Astrocyte (in vitro differentiated cells and primary cell): Measurements from ENCODE around the gene FAM110D. TPM values are rescaled to one million over a fixed set of nuclear protein-coding genes. Genes with fewer than 3 reads are reported as not detected.

Experiments used
- DNase-seq: peaks from one replicate; pipeline ENCODE4 v3.0.0-alpha.2; 2010; ENCODE audit warnings: low read depth
- FAIRE-seq: peaks from 2 replicates; lab custom pipeline; 2011; peaks lifted over from hg19 to GRCh38; lab: Jason Lieb, UNC
- H2AFZ ChIP-seq: 2 replicates; pipeline ENCODE4 v1.6.0; 2012; ENCODE audit warnings: low read depth, low read length, inconsistent platforms
- H3K27ac ChIP-seq: 2 replicates; pipeline ENCODE4 v1.5.1; 2011; ENCODE audit warnings: low read depth, low read length, inconsistent platforms
- H3K27me3 ChIP-seq: 2 replicates; pipeline ENCODE4 v1.6.0; 2011; ENCODE audit warnings: low read length, inconsistent platforms; ENCODE audit not compliant: insufficient read depth
- H3K36me3 ChIP-seq: 2 replicates; pipeline ENCODE4 v1.5.1; 2011; ENCODE audit warnings: low read length, inconsistent platforms; ENCODE audit not compliant: insufficient read depth
- H3K4me1 ChIP-seq: 2 replicates; pipeline ENCODE4 v1.5.1; 2011; ENCODE audit warnings: low read length, inconsistent platforms; ENCODE audit not compliant: insufficient read depth
- H3K4me2 ChIP-seq: 2 replicates; pipeline ENCODE4 v1.6.0; 2012; ENCODE audit warnings: low read length, inconsistent platforms
- H3K4me3 ChIP-seq: 2 replicates; pipeline ENCODE4 v1.5.1; 2011; ENCODE audit warnings: low read depth, mild to moderate bottlenecking, low read length, inconsistent platforms; ENCODE audit not compliant: insufficient read depth
- H3K79me2 ChIP-seq: 2 replicates; pipeline ENCODE4 v1.6.0; 2012; ENCODE audit warnings: mild to moderate bottlenecking, low read length, inconsistent platforms; ENCODE audit not compliant: insufficient read depth
- H3K9ac ChIP-seq: 2 replicates; pipeline ENCODE4 v1.6.0; 2012; ENCODE audit warnings: mild to moderate bottlenecking, low read length, inconsistent platforms
- H3K9me3 ChIP-seq: 2 replicates; pipeline ENCODE4 v1.5.1; 2012; ENCODE audit warnings: low read depth, mild to moderate bottlenecking, low read length, inconsistent platforms; ENCODE audit not compliant: insufficient read depth
- H4K20me1 ChIP-seq: 2 replicates; pipeline ENCODE4 v1.6.0; 2012; ENCODE audit warnings: low read length, inconsistent platforms; ENCODE audit not compliant: insufficient read depth
- H3K27ac Mint-ChIP-seq: one replicate; pipeline ENCODE4 v1.8.0; 2021; ENCODE audit warnings: mild to moderate bottlenecking, mixed read lengths; ENCODE audit not compliant: unreplicated experiment
- H3K27me3 Mint-ChIP-seq: one replicate; pipeline ENCODE4 v1.8.0; 2021; ENCODE audit warnings: low read depth, mixed read lengths; ENCODE audit not compliant: unreplicated experiment
- H3K36me3 Mint-ChIP-seq: one replicate; pipeline ENCODE4 v1.8.0; 2021; ENCODE audit warnings: low read depth, mixed read lengths; ENCODE audit not compliant: unreplicated experiment
- H3K4me1 Mint-ChIP-seq: one replicate; pipeline ENCODE4 v1.8.0; 2021; ENCODE audit warnings: low read depth, mixed read lengths; ENCODE audit not compliant: unreplicated experiment
- H3K4me3 Mint-ChIP-seq: one replicate; pipeline ENCODE4 v1.8.0; 2021; ENCODE audit warnings: mild to moderate bottlenecking, moderate library complexity, mixed read lengths; ENCODE audit not compliant: unreplicated experiment
- H3K9me3 Mint-ChIP-seq: one replicate; pipeline ENCODE4 v1.8.0; 2021; ENCODE audit warnings: mild to moderate bottlenecking, mixed read lengths; ENCODE audit not compliant: unreplicated experiment
- CTCF ChIP-seq: IDR thresholded peaks from 2 replicates; pipeline ENCODE4 v1.5.1; 2011; ENCODE audit warnings: low read depth, mild to moderate bottlenecking, inconsistent platforms, low read length, moderate library complexity; ENCODE audit not compliant: insufficient read depth
- EZH2 ChIP-seq: IDR thresholded peaks from 2 replicates; pipeline ENCODE4 v1.6.1; 2012; ENCODE audit warnings: mild to moderate bottlenecking, low read length, inconsistent platforms; ENCODE audit not compliant: insufficient read depth
- total RNA-seq: library from RNA; stranded (reverse); gene quantifications from 2 replicates; pipeline ENCODE4 v1.2.1, GENCODE V29; 2021

Gene FAM110D
- total RNA-seq, 1 donor from 2014 or later = 0.70 TPM

GRCh38 chr1:26189751-26190275 is 30.9 kb downstream of the FAM110D start:
- no peak for FAIRE-seq
- H3K4me3 Mint-ChIP-seq = no peak overlapping the region

GRCh38 chr1:26190373-26190987 is 31.6 kb downstream of the FAM110D start, which contains the start of gene CATSPER4:
TSS of gene CATSPER4 (plus strand) at chr1:26190602. CDS start at chr1:26190628, 26 bp downstream.
- DNase-seq (no peak), FAIRE-seq (no peak)
- H3K4me1 Mint-ChIP-seq = no peaks in the 10 kb centered on the region
- H3K27me3 ChIP-seq = peaks cover 10% of the 10 kb centered on the region
- no peak within 1 kb of the TSS for H3K27ac Mint-ChIP-seq
- no peak within 1 kb of the TSS for H3K4me3 ChIP-seq
- H3K9ac ChIP-seq = no peak within 1 kb of the TSS
- no peaks in the 10 kb centered on the region for H4K20me1 ChIP-seq
- peaks cover 5% of the 10 kb centered on the region for H3K36me3 Mint-ChIP-seq
- no peaks in the 10 kb centered on the region for H3K9me3 ChIP-seq
- peaks cover 26% of the 10 kb centered on the region for H3K27me3 Mint-ChIP-seq
- no peaks in the 10 kb centered on the region for H3K79me2 ChIP-seq
- no peaks in the 10 kb centered on the region for H3K36me3 ChIP-seq
- no peak within 1 kb of the TSS for H3K27ac ChIP-seq
- H3K4me3 Mint-ChIP-seq = no peak within 1 kb of the TSS
- TF ChIP-seq EZH2 (no peak), CTCF (no peak)
- H2AFZ ChIP-seq = no peak within 1 kb of the TSS
- H3K9me3 Mint-ChIP-seq = peaks cover 5% of the 10 kb centered on the region
- H3K4me1 ChIP-seq = no peaks in the 10 kb centered on the region
- H3K4me2 ChIP-seq = no peak within 1 kb of the TSS

More at GRCh38 chr1:26189751-26190275, 30.9 kb downstream of the FAM110D start:
- no peaks in the 10 kb centered on the region for H4K20me1 ChIP-seq
- H3K9ac ChIP-seq = no peak overlapping the region
- Mint-ChIP-seq H3K9me3 (peaks cover 5% of the 10 kb centered on the region), H3K4me1 (no peaks in the 10 kb centered on the region), H3K36me3 (peaks cover 5% of the 10 kb centered on the region), H3K27me3 (peaks cover 23% of the 10 kb centered on the region), H3K27ac (no peak overlapping the region)
- H3K79me2 ChIP-seq = no peaks in the 10 kb centered on the region
- no peak overlapping the region for H2AFZ ChIP-seq
- H3K27me3 ChIP-seq = peaks cover 10% of the 10 kb centered on the region
- no peak overlapping the region for H3K27ac ChIP-seq
- no peaks in the 10 kb centered on the region for H3K4me1 ChIP-seq
- TF ChIP-seq CTCF (no peak), EZH2 (no peak)
- no peak overlapping the region for H3K4me3 ChIP-seq
- DNase-seq = no peak
- H3K9me3 ChIP-seq = no peaks in the 10 kb centered on the region
- no peaks in the 10 kb centered on the region for H3K36me3 ChIP-seq
- no peak overlapping the region for H3K4me2 ChIP-seq

- no peaks in the 10 kb centered on the region for H3K4me1 Mint-ChIP-seq
- Histone ChIP-seq H3K36me3 (no peaks in the 10 kb centered on the region), H3K4me2 (no peak overlapping the region), H4K20me1 (no peaks in the 10 kb centered on the region), H2AFZ (no peak overlapping the region), H3K4me3 (no peak overlapping the region), H3K9me3 (no peaks in the 10 kb centered on the region), H3K9ac (no peak overlapping the region), H3K79me2 (no peaks in the 10 kb centered on the region), H3K4me1 (no peaks in the 10 kb centered on the region), H3K27me3 (peaks cover 10% of the 10 kb centered on the region), H3K27ac (no peak overlapping the region)
- H3K36me3 Mint-ChIP-seq = peaks cover 2% of the 10 kb centered on the region
- H3K9me3 Mint-ChIP-seq = peaks cover 5% of the 10 kb centered on the region
- H3K4me3 Mint-ChIP-seq = no peak overlapping the region
- no peak for FAIRE-seq
- no peak overlapping the region for H3K27ac Mint-ChIP-seq
- TF ChIP-seq EZH2 (no peak), CTCF (no peak)
- no peak for DNase-seq
- peaks cover 26% of the 10 kb centered on the region for H3K27me3 Mint-ChIP-seq
These were observed 32.9 kb downstream of the FAM110D start for GRCh38 chr1:26191739-26192138.
